H1 (cell line): ENCODE data around the gene CENPP. TPM values are rescaled to one million over a fixed set of nuclear protein-coding genes. Genes with fewer than 3 reads are reported as not detected.

ENCODE experiments used
- CTCF ChIA-PET: fragments of 300-600 bp; sonication (Branson Sonifier 250); formaldehyde crosslinking; loops from one replicate; lab custom pipeline; 2021; ENCODE audit not compliant: partially characterized antibody; lab: Charles Lee
- POLR2A ChIA-PET: fragments of 300-600 bp; sonication (Branson Sonifier 250); formaldehyde crosslinking; loops from one replicate; lab custom pipeline; 2021; ENCODE audit warnings: inconsistent platforms; ENCODE audit not compliant: partially characterized antibody; lab: Charles Lee
- DNase-seq, 2 experiments: peaks; one replicate each; pipeline versions ENCODE4 v3.0.0 to v3.0.0-alpha.2; 2010 to 2022; ENCODE audit warnings: low spot score in 2 of 2, low read depth in 1 of 2, mixed read lengths in 1 of 2
- FAIRE-seq: peaks from 2 replicates; lab custom pipeline; 2011; peaks lifted over from hg19 to GRCh38; lab: Jason Lieb, UNC
- H2AFZ ChIP-seq: 2 replicates; pipeline ENCODE4 v1.8.1; 2012; ENCODE audit warnings: low read length, inconsistent platforms
- H2AK5ac ChIP-seq: 2 replicates; pipeline ENCODE4 v1.6.1; 2013; ENCODE audit warnings: low read depth, low read length
- H2BK120ac ChIP-seq: replicated peaks from 2 replicates; pipeline ENCODE3; 2013; ENCODE audit warnings: low read depth, low read length, inconsistent platforms
- H2BK12ac ChIP-seq: 2 replicates; pipeline ENCODE4 v1.6.1; 2013; ENCODE audit warnings: low read depth, low read length
- H2BK15ac ChIP-seq: 2 replicates; pipeline ENCODE4 v1.6.1; 2013; ENCODE audit warnings: low read length
- H2BK20ac ChIP-seq: 2 replicates; pipeline ENCODE4 v1.6.1; 2013; ENCODE audit warnings: low read length
- H2BK5ac ChIP-seq: 2 replicates; pipeline ENCODE4 v1.6.1; 2013; ENCODE audit warnings: low read depth, low read length
- H3K14ac ChIP-seq: 2 replicates; pipeline ENCODE4 v1.6.1; 2013; ENCODE audit warnings: inconsistent platforms; ENCODE audit not compliant: insufficient read length
- H3K18ac ChIP-seq: 2 replicates; pipeline ENCODE4 v1.6.1; 2013; ENCODE audit warnings: low read length; ENCODE audit errors: extremely low read depth
- H3K23ac ChIP-seq: 2 replicates; pipeline ENCODE4 v1.6.1; 2013; ENCODE audit warnings: inconsistent platforms; ENCODE audit not compliant: insufficient read length
- H3K23me2 ChIP-seq: 2 replicates; pipeline ENCODE4 v1.6.1; 2013; ENCODE audit warnings: low read depth, low read length
- H3K27ac ChIP-seq: 2 replicates; pipeline ENCODE4 v1.6.1; 2011; ENCODE audit warnings: low read depth, low read length, inconsistent platforms
- H3K27me3 ChIP-seq, 4 experiments: replicated peaks in 1 of 4; 1 replicate in 1 of 4; 2 replicates in 3 of 4; pipeline versions ENCODE4 v1.6.1 to v1.8.1; 2011 to 2013; ENCODE audit warnings: low read length in 3 of 4, mild to moderate bottlenecking in 3 of 4, inconsistent platforms in 2 of 4, mixed read lengths in 2 of 4, moderate library complexity in 1 of 4; ENCODE audit not compliant: control insufficient read depth in 3 of 4, insufficient read depth in 3 of 4; ENCODE audit errors: extremely low read depth in 1 of 4
- H3K36me3 ChIP-seq, 4 experiments: 2 replicates each; pipeline versions ENCODE4 v1.6.1 to v1.8.1; 2011 to 2013; ENCODE audit warnings: mild to moderate bottlenecking in 4 of 4, low read length in 3 of 4, moderate library complexity in 2 of 4, control low read depth in 1 of 4, inconsistent platforms in 1 of 4; ENCODE audit not compliant: insufficient read depth in 4 of 4, control insufficient read depth in 2 of 4
- H3K4ac ChIP-seq: replicated peaks from 2 replicates; pipeline ENCODE3; 2013; ENCODE audit warnings: low read length, low read depth, mixed read lengths, inconsistent platforms; ENCODE audit not compliant: insufficient read length
- H3K4me1 ChIP-seq, 4 experiments: replicated peaks in 1 of 4; 1 replicate in 1 of 4; 2 replicates in 3 of 4; pipeline versions ENCODE4 v1.6.1 to v1.8.1; 2011 to 2013; ENCODE audit warnings: low read length in 3 of 4, inconsistent platforms in 2 of 4, mixed read lengths in 1 of 4; ENCODE audit not compliant: insufficient read depth in 4 of 4, control insufficient read depth in 3 of 4
- H3K4me2 ChIP-seq, 2 experiments: 2 replicates each; pipeline versions ENCODE4 v1.6.1 to v1.8.1; 2011 to 2013; ENCODE audit warnings: low read depth in 2 of 2, low read length in 2 of 2, control low read depth in 1 of 2, inconsistent platforms in 1 of 2, mild to moderate bottlenecking in 1 of 2; ENCODE audit not compliant: insufficient read depth in 1 of 2
- H3K4me3 ChIP-seq, 4 experiments: fragments of 200-600, 300-600 bp in 1 of 4; sonication (generic), shearing (Covaris generic), sonication (Bioruptor Twin) in 1 of 4; 2 replicates each; pipeline versions ENCODE4 v1.5.1 to v1.8.1; 2011 to 2016; ENCODE audit warnings: low read length in 4 of 4, low read depth in 3 of 4, control low read depth in 2 of 4, inconsistent platforms in 2 of 4, mild to moderate bottlenecking in 2 of 4, mixed read lengths in 1 of 4, moderate library complexity in 1 of 4; ENCODE audit not compliant: insufficient read depth in 2 of 4; ENCODE audit errors: extremely low read depth in 1 of 4
- H3K56ac ChIP-seq: replicated peaks from 2 replicates; pipeline ENCODE3; 2013; ENCODE audit warnings: low read depth, mild to moderate bottlenecking, mixed read lengths, low read length, inconsistent platforms; ENCODE audit not compliant: insufficient read length
- H3K79me1 ChIP-seq: 2 replicates; pipeline ENCODE4 v1.6.1; 2013; ENCODE audit warnings: low read depth, low read length, control low read depth
- H3K79me2 ChIP-seq, 2 experiments: 2 replicates each; pipeline versions ENCODE4 v1.6.1 to v1.8.1; 2012 to 2013; ENCODE audit warnings: low read length in 2 of 2, mild to moderate bottlenecking in 2 of 2, inconsistent platforms in 1 of 2; ENCODE audit not compliant: insufficient read depth in 2 of 2, control insufficient read depth in 1 of 2
- H3K9ac ChIP-seq, 4 experiments: replicated peaks in 1 of 4; 1 replicate in 1 of 4; 2 replicates in 3 of 4; pipeline versions ENCODE4 v1.6.1 to v1.8.1; 2011 to 2013; ENCODE audit warnings: low read depth in 3 of 4, low read length in 3 of 4, control low read depth in 2 of 4, mild to moderate bottlenecking in 2 of 4, moderate library complexity in 2 of 4, inconsistent platforms in 1 of 4; ENCODE audit errors: extremely low read depth in 1 of 4
- H3K9me3 ChIP-seq, 2 experiments: 2 replicates each; pipeline versions ENCODE4 v1.6.1 to v1.8.1; 2012 to 2013; ENCODE audit warnings: mild to moderate bottlenecking in 2 of 2, moderate library complexity in 2 of 2, control low read depth in 1 of 2, inconsistent platforms in 1 of 2, low read depth in 1 of 2, low read length in 1 of 2, mixed read lengths in 1 of 2; ENCODE audit not compliant: insufficient read depth in 2 of 2
- H4K20me1 ChIP-seq, 2 experiments: replicated peaks in 1 of 2; 2 replicates each; pipeline versions ENCODE3 to v1.8.1; 2011 to 2013; ENCODE audit warnings: inconsistent platforms in 2 of 2, low read length in 2 of 2, mild to moderate bottlenecking in 1 of 2; ENCODE audit not compliant: insufficient read depth in 2 of 2, control insufficient read depth in 1 of 2
- H4K5ac ChIP-seq: 2 replicates; pipeline ENCODE4 v1.6.1; 2013; ENCODE audit warnings: low read length, low read depth, mixed read lengths, inconsistent platforms; ENCODE audit not compliant: insufficient read length
- H4K8ac ChIP-seq: 2 replicates; pipeline ENCODE4 v1.8.0; 2013; ENCODE audit warnings: mild to moderate bottlenecking, moderate library complexity, low read length, inconsistent platforms; ENCODE audit not compliant: insufficient read depth; ENCODE audit errors: extremely low read depth
- H4K91ac ChIP-seq: replicated peaks from 2 replicates; pipeline ENCODE3; 2013; ENCODE audit warnings: low read length, mixed read lengths, inconsistent platforms; ENCODE audit not compliant: insufficient read length
- EZH2 ChIP-seq: fragments of 200-600 bp; sonication (generic); IDR thresholded peaks from 2 replicates; pipeline ENCODE4 v1.7.1; 2012; ENCODE audit warnings: low read depth, mild to moderate bottlenecking, moderate library complexity, low read length, inconsistent platforms; ENCODE audit not compliant: severe bottlenecking
- JUN ChIP-seq: IDR thresholded peaks from 2 replicates; pipeline ENCODE4 v1.6.1; 2011; ENCODE audit warnings: low read depth, mild to moderate bottlenecking, improper control_type of control experiment, low read length
- WGBS, 2 experiments: shearing (Covaris generic) in 1 of 2; methylation state at CpG; one replicate each; pipeline versions ENCODE4 v1.1.6 to v1.1.7; 2013 to 2015; ENCODE audit warnings: low lambda C conversion rate in 2 of 2, mixed read lengths in 2 of 2, inconsistent platforms in 1 of 2, low coverage in 1 of 2, missing lambda C conversion rate in 1 of 2; ENCODE audit not compliant: insufficient replicate concordance in 2 of 2, insufficient coverage in 1 of 2, insufficient read length in 1 of 2; ENCODE audit errors: extremely low coverage in 1 of 2, missing lambda C conversion rate in 1 of 2; 5-methylcytosine and 5-hydroxymethylcytosine counted together
- polyA plus RNA-seq, 7 experiments: library from polyadenylated mRNA; depleted of rRNA in 3 of 7; stranded (reverse) in 5 of 7; unstranded in 2 of 7; fragments of >200 nt in 5 of 7; fragments of 200-250 nt in 2 of 7; gene quantifications; 1 replicate in 5 of 7; 2 replicates in 1 of 7; 4 replicates in 1 of 7; pipeline versions ENCODE4 v1.2.1 to v1.2.3, GENCODE V29; 2011 to 2013; ENCODE audit warnings: missing spikeins in 2 of 7, mixed read lengths in 2 of 7
- total RNA-seq: library from RNA; stranded (reverse); fragmentation: NEBNext Ultra II Directional; extraction: Animal tissue kit (Norgen Biotek cat#: 25700); gene quantifications from 2 replicates; pipeline ENCODE4 v1.2.1, GENCODE V29; 2021

CENPP gene
- total and polyA plus RNA-seq, 2 of the 8 experiments (the other 6 are each of a cell fraction or from before 2014, with no cell fraction given) = 2.7 to 10.8 TPM

DNA sequence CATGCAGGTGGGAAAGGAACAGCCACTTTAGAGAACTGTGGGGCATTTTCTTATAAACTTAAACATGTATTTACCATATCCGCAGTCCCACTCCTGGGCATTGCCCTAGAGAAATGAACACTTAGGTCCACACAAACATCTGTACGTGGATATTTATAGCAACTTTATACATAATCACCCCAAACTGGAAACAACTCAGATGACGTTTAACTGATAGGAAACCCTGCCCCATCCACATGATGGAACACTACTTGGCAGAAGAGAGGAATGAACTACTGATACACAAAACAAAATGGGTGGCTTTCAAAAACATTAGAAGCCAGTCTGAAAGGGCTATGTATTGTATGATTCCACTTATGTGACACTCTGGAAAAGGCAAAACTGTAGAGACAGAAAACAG, 187.6 kb downstream of the CENPP start:
- Histone ChIP-seq H3K9ac (no peak overlapping the region), H3K79me1 (no peaks in the 10 kb centered on the region), H2BK5ac (no peak overlapping the region), H2BK120ac (no peak overlapping the region), H4K91ac (no peak overlapping the region), H3K23me2 (no peaks in the 10 kb centered on the region), H3K27me3 (no peaks in the 10 kb centered on the region), H3K14ac (no peak overlapping the region), H2AFZ (no peak overlapping the region), H2BK12ac (no peak overlapping the region), H2BK20ac (no peak overlapping the region), H3K27ac (no peak overlapping the region), H3K4ac (no peak overlapping the region), H3K23ac (no peak overlapping the region), H2AK5ac (no peak overlapping the region), H3K9me3 (no peaks in the 10 kb centered on the region), H3K18ac (no peak overlapping the region), H3K4me3 (no peak overlapping the region), H3K4me2 (no peak overlapping the region), H3K36me3 (no peaks in the 10 kb centered on the region), H4K20me1 (no peaks in the 10 kb centered on the region), H3K56ac (no peak overlapping the region), H4K5ac (no peak overlapping the region), H2BK15ac (no peak overlapping the region), H4K8ac (no peak overlapping the region), H3K4me1 (no peaks in the 10 kb centered on the region), H3K79me2 (no peaks in the 10 kb centered on the region)
- CTCF ChIA-PET = interaction anchor here (2.5 kb wide), 1 partner anchor 11 kb away, joined by 11 read pairs; no protein-coding TSS in a partner anchor
- TF ChIP-seq JUN (no peak), EZH2 (no peak)
- POLR2A ChIA-PET = no interaction called here
- 85% methylated on average over 3 of the region's 3 CpGs; no CpG with 5 or more reads in 1 of the 2 experiments for WGBS, 2 experiments
- FAIRE-seq = no peak
- no peak for DNase-seq
